ENCODE measurements around the gene TMEM120B. TPM values are rescaled to one million over a fixed set of nuclear protein-coding genes. Genes with fewer than 3 reads are reported as not detected.
"Not testable (repeated sequence)": the region's sequence is repeated elsewhere in the genome, so short reads cannot be mapped to it uniquely, and the experiment has no call there.

Gene TMEM120B
- total RNA-seq, 1 experiment from 2014 or later, result 6.6 TPM

DNA sequence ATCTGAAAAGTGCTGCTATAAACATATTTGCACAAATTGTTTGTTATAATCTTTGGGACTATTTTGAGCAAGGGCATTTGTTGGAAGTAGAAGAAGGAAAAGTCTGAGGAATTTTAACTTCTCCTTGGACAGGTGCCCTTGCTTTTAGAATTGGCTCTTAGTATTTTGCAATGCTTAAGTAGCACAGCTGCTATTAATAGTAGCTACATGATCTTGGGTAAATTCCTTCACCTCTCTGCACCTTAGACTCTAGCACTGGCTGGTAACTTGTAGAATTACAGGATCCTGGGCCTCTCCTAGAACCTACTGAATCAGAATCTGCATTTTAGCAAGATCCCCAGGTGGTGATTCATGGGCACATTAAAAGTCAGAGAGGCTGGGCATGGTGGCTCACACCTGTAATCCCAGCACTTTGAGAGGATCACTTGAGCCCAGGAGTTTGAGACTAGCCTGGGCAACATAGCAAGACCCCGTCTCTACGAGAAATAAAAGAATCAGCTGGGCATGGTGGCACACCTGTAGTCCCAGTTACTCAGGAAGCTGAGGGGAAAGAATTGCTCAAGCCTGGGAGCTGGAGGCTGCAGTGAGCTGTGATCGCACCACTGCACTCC lies 10.8 kb upstream of the TMEM120B start:
- H3K9me3 ChIP-seq, result peaks cover 6% of the 10 kb centered on the region
- peaks cover 5% of the 10 kb centered on the region for H3K27me3 ChIP-seq
- no peak overlapping the region for H3K4me3 ChIP-seq
- DNase-seq, result no peak
- no peaks in the 10 kb centered on the region for H3K36me3 ChIP-seq

DNA sequence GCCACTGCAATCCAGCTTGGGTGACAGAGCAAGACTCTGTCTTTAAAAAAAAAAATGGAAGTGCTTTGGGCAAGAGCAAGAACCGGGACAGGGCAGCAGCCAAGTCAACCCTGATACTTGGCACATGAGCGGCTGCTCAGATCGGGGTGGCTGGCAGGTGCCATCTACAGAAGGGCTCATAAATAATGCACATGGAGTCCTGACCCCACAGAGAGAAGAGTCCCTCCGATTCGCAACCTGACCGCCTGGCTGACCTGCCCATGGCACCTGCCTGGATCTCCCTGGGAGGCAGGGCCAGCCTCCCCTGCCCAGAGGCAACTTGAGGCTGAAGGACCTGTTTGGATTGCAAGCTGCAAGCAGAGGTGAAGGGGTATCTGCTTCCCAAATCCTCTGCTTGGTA lies 9.6 kb upstream of the TMEM120B start:
- Histone ChIP-seq H3K9me3 (peaks cover 6% of the 10 kb centered on the region), H3K36me3 (no peaks in the 10 kb centered on the region), H3K27me3 (peaks cover 5% of the 10 kb centered on the region), H3K4me3 (no peak overlapping the region)
- no peak for DNase-seq

DNA sequence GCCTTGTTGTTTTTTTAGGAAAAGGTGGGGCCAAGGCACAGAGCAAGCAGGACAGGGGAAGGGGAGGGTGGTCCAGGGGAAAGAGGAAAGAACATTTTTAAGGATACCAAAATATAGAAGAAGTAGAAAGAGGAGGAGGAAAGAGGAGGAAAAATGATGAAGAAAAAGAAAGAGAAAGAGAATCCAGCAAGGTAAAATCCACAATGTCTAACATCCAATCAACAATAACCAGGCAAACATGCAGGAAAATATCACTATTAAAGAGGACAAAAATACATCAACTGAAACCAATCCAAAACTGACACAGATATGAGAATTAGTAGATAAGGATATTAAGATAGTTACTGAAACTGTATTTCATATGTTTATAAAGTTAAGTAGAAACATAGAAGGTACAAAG lies 7.0 kb upstream of the TMEM120B start:
- H3K9me3 ChIP-seq, result peaks cover 6% of the 10 kb centered on the region
- DNase-seq, result no peak
- no peaks in the 10 kb centered on the region for H3K36me3 ChIP-seq
- H3K4me3 ChIP-seq, result no peak overlapping the region
- peaks cover 2% of the 10 kb centered on the region for H3K27me3 ChIP-seq

- Histone ChIP-seq H3K9me3 (peaks cover 6% of the 10 kb centered on the region), H3K36me3 (no peaks in the 10 kb centered on the region), H3K4me3 (no peak overlapping the region), H3K27me3 (0 out of 2 replicates have a peak, but pooled peaks cover 2% of the 10 kb centered on the region)
- DNase-seq, result no peak
Measured at GRCh38 chr12:121708313-121709063, 4.1 kb upstream of the TMEM120B start.

DNA sequence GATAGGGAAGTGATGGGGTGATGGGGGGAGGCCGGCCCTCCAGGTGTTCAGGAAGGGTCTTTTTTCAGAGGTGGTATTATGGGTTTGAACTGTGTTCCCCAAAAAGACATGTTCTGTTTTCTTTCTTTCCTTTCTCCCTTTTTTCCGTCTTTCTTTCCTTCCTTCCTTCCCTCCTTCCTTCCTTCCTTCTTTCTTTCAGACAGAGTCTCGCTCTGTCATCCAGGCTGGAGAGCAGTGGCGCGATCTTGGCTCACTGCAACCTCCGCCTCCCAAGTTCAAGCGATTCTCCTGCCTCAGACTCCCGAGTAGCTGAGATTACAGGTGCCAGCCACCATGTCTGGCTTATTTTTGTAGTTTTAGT lies 3.5 kb upstream of the TMEM120B start:
- not testable (repeated sequence) for H3K27me3 ChIP-seq, H3K9me3 ChIP-seq, H3K4me3 ChIP-seq, H3K36me3 ChIP-seq, DNase-seq

DNA sequence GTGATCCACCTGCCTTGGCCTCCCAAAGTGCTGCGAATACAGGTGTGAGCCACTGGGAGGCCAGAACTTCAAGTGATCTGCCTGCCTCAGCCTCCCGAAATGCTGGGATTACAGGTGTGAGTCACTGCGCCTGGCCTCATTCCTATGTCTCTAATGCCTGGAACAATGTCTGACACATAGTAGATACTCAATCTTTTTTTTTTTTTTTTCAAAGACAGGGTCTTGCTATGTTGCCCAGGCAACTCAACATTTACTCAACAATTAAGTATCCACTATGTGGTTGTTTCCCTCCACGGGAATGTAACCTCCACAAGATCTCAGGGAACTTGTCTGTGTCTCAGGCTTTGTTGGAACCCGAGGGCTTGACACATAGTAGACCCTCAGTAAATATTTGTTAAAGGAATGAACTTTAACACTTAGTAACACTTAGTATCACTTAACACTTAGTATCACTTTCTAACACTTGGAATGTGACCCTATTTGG lies 3.0 kb upstream of the TMEM120B start:
- Histone ChIP-seq H3K9me3 (peaks cover 6% of the 10 kb centered on the region), H3K4me3 (no peak overlapping the region), H3K27me3 (0 out of 2 replicates have a peak, but pooled peaks cover 2% of the 10 kb centered on the region), H3K36me3 (no peaks in the 10 kb centered on the region)
- DNase-seq, result peak; percentile 40

- Histone ChIP-seq H3K4me3 (peak overlapping the region; percentile 88), H3K36me3 (no peaks in the 10 kb centered on the region), H3K27me3 (no peaks in the 10 kb centered on the region), H3K9me3 (no peaks in the 10 kb centered on the region)
- DNase-seq, result no peak
Measured at GRCh38 chr12:121711361-121712189, 977 bp upstream of the TMEM120B start.

DNA sequence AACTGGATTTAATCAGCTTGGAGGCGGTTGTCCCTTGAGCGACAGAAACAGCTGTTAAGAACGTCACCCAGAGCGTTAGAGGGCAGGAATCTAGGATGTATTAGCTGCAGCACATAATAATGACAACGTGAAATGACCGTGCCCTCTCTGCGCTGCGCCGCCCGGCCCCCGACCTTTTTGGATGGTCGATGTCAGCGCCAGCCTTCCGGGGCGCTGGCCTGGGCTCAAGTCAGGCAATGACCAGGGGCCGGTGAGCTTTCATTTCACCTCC lies 427 bp upstream of the TMEM120B start:
- H3K27me3 ChIP-seq, result no peaks in the 10 kb centered on the region
- DNase-seq, result peak; percentile 26
- peak overlapping the region; percentile 88 for H3K4me3 ChIP-seq
- no peaks in the 10 kb centered on the region for H3K36me3 ChIP-seq
- H3K9me3 ChIP-seq, result no peaks in the 10 kb centered on the region

DNA sequence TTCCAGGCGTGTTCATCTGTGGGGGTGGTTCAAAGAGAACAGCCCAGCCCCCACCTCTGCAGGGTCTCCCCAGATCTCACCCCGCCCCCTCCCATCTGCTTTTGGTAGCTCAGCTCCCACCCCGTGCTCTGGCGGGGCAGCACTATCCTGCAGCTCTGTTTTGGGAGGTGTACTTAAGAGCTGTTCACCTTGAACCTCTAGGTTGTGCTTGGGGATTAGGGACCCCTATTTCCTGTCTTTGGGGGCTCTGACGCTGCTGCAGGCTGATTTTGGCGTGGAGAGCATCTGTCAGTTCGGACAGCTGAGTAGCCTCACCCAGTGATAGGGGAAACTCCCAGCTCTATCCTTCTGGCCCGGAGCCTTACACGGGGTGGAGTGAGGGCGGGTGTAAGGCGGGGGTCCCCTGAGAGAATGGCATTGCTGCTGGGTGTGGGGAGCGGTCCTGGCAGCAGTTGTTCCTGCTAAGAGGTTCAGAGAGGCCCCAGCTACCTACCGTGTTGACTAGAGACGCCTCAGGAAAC lies 765 bp downstream of the TMEM120B start:
- no peaks in the 10 kb centered on the region for H3K9me3 ChIP-seq
- no peaks in the 10 kb centered on the region for H3K36me3 ChIP-seq
- peak overlapping the region; percentile 88 for H3K4me3 ChIP-seq
- no peaks in the 10 kb centered on the region for H3K27me3 ChIP-seq
- no peak for DNase-seq

- no peaks in the 10 kb centered on the region for H3K27me3 ChIP-seq
- DNase-seq, result no peak
- H3K36me3 ChIP-seq, result no peaks in the 10 kb centered on the region
- H3K9me3 ChIP-seq, result no peaks in the 10 kb centered on the region
- peak overlapping the region; percentile 88 for H3K4me3 ChIP-seq
Measured at GRCh38 chr12:121713793-121714192, 1.2 kb downstream of the TMEM120B start.

DNA sequence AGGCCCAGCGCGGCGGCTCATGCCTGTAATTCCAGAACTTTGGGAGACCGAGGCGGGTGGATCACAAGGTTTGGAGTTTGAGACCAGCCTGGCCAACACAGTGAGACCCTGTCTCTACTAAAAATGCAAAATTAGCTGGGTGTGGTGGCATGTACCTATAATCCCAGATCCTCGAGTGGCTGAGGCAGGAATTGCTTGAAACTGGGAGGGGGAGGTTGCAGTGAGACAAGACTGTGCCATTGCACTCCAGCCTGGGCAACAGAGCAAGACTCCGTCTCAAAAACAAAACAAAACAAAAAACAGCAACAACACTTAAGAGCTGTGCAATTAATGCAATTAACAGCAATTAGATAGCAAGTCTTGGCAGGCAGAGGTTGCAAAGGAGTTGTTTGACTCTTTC lies 2.5 kb downstream of the TMEM120B start:
- not testable (repeated sequence) for DNase-seq, H3K4me3 ChIP-seq, H3K9me3 ChIP-seq, H3K27me3 ChIP-seq, H3K36me3 ChIP-seq

DNA sequence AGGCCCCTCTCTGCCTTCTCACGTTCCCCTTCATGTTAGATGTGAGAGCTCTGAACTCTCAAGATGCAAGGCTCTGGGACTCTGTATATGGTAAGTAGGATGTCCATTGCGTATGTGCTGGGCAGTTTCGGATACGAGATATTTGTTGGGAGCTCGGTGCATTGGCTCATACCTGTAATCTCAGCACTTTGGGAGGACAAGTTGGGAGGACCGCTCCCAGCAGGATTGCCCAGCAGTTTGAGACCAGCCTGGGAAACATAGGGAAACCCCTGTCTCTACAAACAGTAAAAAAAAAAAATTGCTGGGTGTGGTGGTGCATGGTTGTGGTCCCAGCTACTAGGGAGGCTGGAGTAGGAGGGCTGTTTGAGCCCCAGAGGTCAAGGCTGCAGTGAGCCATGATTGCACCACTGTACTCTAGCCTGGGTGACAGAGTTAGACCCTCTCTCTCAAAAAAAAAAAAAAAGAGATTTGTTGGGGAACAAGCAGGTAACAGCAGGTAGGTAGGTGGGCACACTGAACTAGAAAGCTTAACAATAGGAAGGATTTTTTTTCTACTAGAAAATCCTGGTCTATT lies 3.4 kb downstream of the TMEM120B start:
- Histone ChIP-seq H3K27me3 (no peaks in the 10 kb centered on the region), H3K4me3 (no peak overlapping the region), H3K9me3 (no peaks in the 10 kb centered on the region), H3K36me3 (no peaks in the 10 kb centered on the region)
- DNase-seq, result no peak

- no peaks in the 10 kb centered on the region for H3K36me3 ChIP-seq
- no peak overlapping the region for H3K4me3 ChIP-seq
- no peaks in the 10 kb centered on the region for H3K9me3 ChIP-seq
- DNase-seq, result no peak
- no peaks in the 10 kb centered on the region for H3K27me3 ChIP-seq
Measured at GRCh38 chr12:121717041-121717699, 4.6 kb downstream of the TMEM120B start.

DNA sequence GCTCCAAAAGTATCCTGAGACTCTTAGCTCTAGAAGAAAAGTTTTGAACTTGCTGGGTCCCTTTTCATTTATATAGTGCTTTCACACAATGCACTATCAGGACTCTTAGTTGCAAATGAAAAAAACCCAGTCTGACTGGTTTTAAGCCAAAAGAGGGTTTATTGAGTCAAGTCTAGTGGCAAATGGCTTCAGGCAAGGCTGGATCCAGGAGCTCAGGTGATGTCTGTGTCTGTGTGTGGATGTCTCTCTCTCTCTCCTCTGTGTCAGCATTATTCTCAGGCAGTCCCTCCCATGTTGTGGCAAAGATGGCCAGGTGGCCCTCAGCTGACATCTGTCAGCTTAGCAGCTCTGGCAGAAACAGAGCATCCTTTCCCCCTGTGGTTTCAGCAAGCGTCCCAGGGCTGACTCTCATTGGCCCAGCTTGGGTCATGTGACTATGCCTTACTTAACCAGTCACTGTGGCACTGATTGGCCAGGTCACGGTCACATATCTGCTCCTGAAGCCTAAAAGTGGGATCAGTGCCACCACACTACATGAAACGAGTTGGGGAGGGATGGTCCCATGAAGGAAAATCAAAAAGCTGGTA lies 6.2 kb downstream of the TMEM120B start:
- Histone ChIP-seq H3K36me3 (no peaks in the 10 kb centered on the region), H3K27me3 (no peaks in the 10 kb centered on the region), H3K9me3 (no peaks in the 10 kb centered on the region), H3K4me3 (no peak overlapping the region)
- no peak for DNase-seq

DNA sequence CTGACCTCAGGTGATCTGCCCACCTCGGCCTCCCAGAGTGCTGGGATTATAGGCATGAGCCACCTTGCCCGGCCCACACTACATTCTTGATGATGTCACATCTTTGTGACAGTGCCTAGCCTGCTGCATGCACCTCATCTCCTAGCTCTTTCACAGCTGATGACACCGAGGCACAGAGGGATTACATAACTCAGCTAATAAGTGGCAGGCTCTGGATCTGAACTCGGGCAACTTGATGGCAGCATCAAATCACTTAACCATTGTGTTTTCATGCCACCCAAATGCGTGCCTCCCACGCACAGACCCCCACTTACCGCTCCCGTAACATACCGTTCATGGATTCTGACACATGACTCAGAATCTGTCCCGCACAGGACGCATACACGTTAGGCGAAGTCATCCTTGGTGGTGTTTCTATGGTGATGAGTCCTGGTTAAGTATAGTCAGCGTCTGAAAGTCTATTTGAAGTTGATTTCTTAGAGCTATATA lies 7.4 kb downstream of the TMEM120B start:
- Histone ChIP-seq H3K36me3 (no peaks in the 10 kb centered on the region), H3K9me3 (peaks cover 3% of the 10 kb centered on the region; the same call in 1 of the 2 replicates), H3K4me3 (no peak overlapping the region), H3K27me3 (no peaks in the 10 kb centered on the region)
- peak; percentile 45 for DNase-seq

DNA sequence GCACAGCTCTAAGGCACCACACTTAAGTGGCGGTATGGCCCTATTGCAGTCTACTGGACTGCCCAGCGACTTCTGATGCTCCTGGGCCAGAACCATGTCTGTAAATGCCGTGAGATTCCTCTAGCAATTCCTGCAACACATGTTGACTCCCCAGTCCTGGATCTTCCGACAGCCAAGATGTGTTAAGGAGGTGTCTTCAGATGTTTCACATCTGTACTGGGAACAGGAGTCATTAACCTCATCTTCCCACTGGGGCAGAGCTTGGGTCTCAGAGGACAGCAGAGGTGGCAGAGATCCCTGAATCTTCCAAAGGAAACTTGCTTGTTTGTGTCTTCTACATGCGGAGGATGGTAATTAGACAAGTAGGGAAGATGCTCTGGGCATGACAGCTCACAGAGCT lies 8.2 kb downstream of the TMEM120B start:
- H3K36me3 ChIP-seq, result no peaks in the 10 kb centered on the region
- H3K27me3 ChIP-seq, result no peaks in the 10 kb centered on the region
- no peak for DNase-seq
- H3K4me3 ChIP-seq, result no peak overlapping the region
- H3K9me3 ChIP-seq, result peaks cover 3% of the 10 kb centered on the region; the same call in 1 of the 2 replicates

Measured in MG63 (cell line).